Adrenal gland (tissue), 5 donors: Measurements from ENCODE around the gene PCDHGB4.

ENCODE experiments used
- CTCF ChIP-seq, 6 experiments: fragments of 450-650 bp in 4 of 6; fragments of 200-600 bp in 2 of 6; sonication (generic) in 1 of 6; IDR thresholded peaks; 1 replicate in 5 of 6; 2 replicates in 1 of 6; pipeline versions ENCODE4 v1.5.1 to v1.8.0; 2016 to 2021; ENCODE audit warnings: antibody characterized with exemption in 6 of 6, mild to moderate bottlenecking in 2 of 6, moderate library complexity in 1 of 6
- POLR2A ChIP-seq, 2 donors: fragments of 450-650 bp; IDR thresholded peaks; one replicate each; pipeline ENCODE4 v1.6.1; 2017; ENCODE audit warnings: antibody characterized with exemption in 2 of 2, mild to moderate bottlenecking in 2 of 2, moderate library complexity in 1 of 2
- donor health status: DM: no; HTN: no; CAD: no.

- TF ChIP-seq CTCF (IDR thresholded peaks at IDR 0.05) = peak in 4 of 6 experiments; percentile 9 to 33 (median 18)
- no peak for TF ChIP-seq POLR2A (IDR thresholded peaks at IDR 0.05)
Observed at GRCh38 chr5:141343242-141343952, 44.1 kb upstream of the PCDHGB4 start, which contains the start of gene PCDHGA3.
